K562 treated with DMSO at 1 percent for 4 hours (cell line): ENCODE results near the gene GPRASP2. TPM values are rescaled to one million over a fixed set of nuclear protein-coding genes. Genes with fewer than 3 reads are reported as not detected.

Experiments
- total RNA-seq: library from RNA; unstranded; fragments of 300-600 nt; gene quantifications from 2 replicates; pipeline ENCODE4 v1.2.3, GENCODE V29; 2022; ENCODE audit not compliant: insufficient read depth

The GPRASP2 gene
- total RNA-seq = 1.1 and 2.4 TPM in 2 replicates

GRCh38 chrX:102712216-102712966, at the start of gene GPRASP2:
GPRASP2 (plus strand) TSS chrX:102712448; CDS start chrX:102714870, 2,422 bp downstream.

GRCh38 chrX:102720237-102721168, 8.3 kb downstream of the GPRASP2 start, which contains the start of gene GPRASP3:
GPRASP3 (plus strand) TSS chrX:102720743; CDS start chrX:102748996, 28,253 bp downstream.

Other genes starting within 250 kb of the GPRASP2 start
- not detected in 2 replicates for gene TCP11X2, start 240.6 kb upstream of the GPRASP2 start, total RNA-seq
- not detected in 2 replicates for gene TMSB15A, start 195.7 kb upstream of the GPRASP2 start, total RNA-seq
- 4.8 and 6.3 TPM in 2 replicates for gene ARMCX5, start 112.9 kb upstream of the GPRASP2 start, total RNA-seq
- gene GPRASP1, start 61.0 kb upstream of the GPRASP2 start, total RNA-seq = 0.26 and 0.28 TPM in 2 replicates
- 0.57 and 0.80 TPM in 2 replicates for gene GPRASP3, start 8.3 kb downstream of the GPRASP2 start, total RNA-seq
- not detected in 2 replicates for gene RAB40AL, start 224.8 kb downstream of the GPRASP2 start, total RNA-seq